Smooth muscle cell (in vitro differentiated cells): Measurements from ENCODE around the gene SH3TC2. TPM values are rescaled to one million over a fixed set of nuclear protein-coding genes. Genes with fewer than 3 reads are reported as not detected.

Experiments
- DNase-seq: peaks from one replicate; lab custom pipeline; 2025; ENCODE audit not compliant: unreplicated experiment; lab: John Stamatoyannopoulos, UW
- H2AFZ ChIP-seq: fragments of 200-600 bp; sonication (generic); 2 replicates; pipeline ENCODE4 v1.6.0; 2016; ENCODE audit warnings: antibody characterized with exemption, low read depth, mild to moderate bottlenecking
- H3F3A ChIP-seq: fragments of 200-600 bp; sonication (generic); 2 replicates; pipeline ENCODE4 v1.6.0; 2017; ENCODE audit warnings: antibody characterized with exemption, low read depth
- H3K27ac ChIP-seq: fragments of 200-600 bp; sonication (generic); 2 replicates; pipeline ENCODE4 v1.5.1; 2016; ENCODE audit warnings: low read depth, mild to moderate bottlenecking
- H3K27me3 ChIP-seq: fragments of 200-600 bp; sonication (generic); 2 replicates; pipeline ENCODE4 v1.6.1; 2016; ENCODE audit warnings: low read depth, mild to moderate bottlenecking
- H3K36me3 ChIP-seq: fragments of 200-600 bp; sonication (generic); 2 replicates; pipeline ENCODE4 v1.5.1; 2016; ENCODE audit warnings: low read depth
- H3K4me1 ChIP-seq: fragments of 200-600 bp; sonication (generic); 2 replicates; pipeline ENCODE4 v1.5.1; 2016; ENCODE audit warnings: low read depth
- H3K4me2 ChIP-seq: fragments of 200-600 bp; sonication (generic); 2 replicates; pipeline ENCODE4 v1.6.0; 2016; ENCODE audit warnings: mild to moderate bottlenecking
- H3K4me3 ChIP-seq: fragments of 200-600 bp; sonication (generic); 2 replicates; pipeline ENCODE4 v1.5.1; 2016; ENCODE audit warnings: mild to moderate bottlenecking
- H3K79me2 ChIP-seq: fragments of 200-600 bp; sonication (generic); 2 replicates; pipeline ENCODE4 v1.6.0; 2016; ENCODE audit warnings: low read depth, mild to moderate bottlenecking
- H3K9ac ChIP-seq: fragments of 200-600 bp; sonication (generic); 2 replicates; pipeline ENCODE4 v1.6.0; 2016; ENCODE audit warnings: low read depth
- H3K9me3 ChIP-seq: fragments of 200-600 bp; sonication (generic); replicated peaks from 2 replicates; pipeline ENCODE4 v1.5.1; 2016; ENCODE audit warnings: low read depth
- H4K20me1 ChIP-seq: fragments of 200-600 bp; sonication (generic); 2 replicates; pipeline ENCODE4 v1.6.0; 2016; ENCODE audit warnings: low read depth
- WGBS: methylation state at CpG from one replicate; pipeline ENCODE4 v1.1.7; 2016; ENCODE audit warnings: low lambda C conversion rate; 5-methylcytosine and 5-hydroxymethylcytosine counted together
- polyA plus RNA-seq: library from polyadenylated mRNA; unstranded; fragments of >200 nt; fragmentation: Nextera tagmentation; extraction: Ambion mirVana; gene quantifications from 2 replicates; pipeline ENCODE4 v1.2.1, GENCODE V29; 2016
- total RNA-seq: library from RNA; depleted of rRNA; stranded (reverse); fragments of >200 nt; gene quantifications from 2 replicates; pipeline ENCODE4 v1.2.3, GENCODE V29; 2014
- TF ChIP-seq, protein P1 (sequence below): fragments of 200-600 bp; sonication (generic); IDR thresholded peaks from 2 replicates; pipeline ENCODE4 v1.5.1; 2017; ENCODE audit warnings: borderline replicate concordance, mild to moderate bottlenecking, antibody characterized with exemption; ENCODE audit not compliant: insufficient read depth, poor library complexity, severe bottlenecking

The SH3TC2 gene
- total and polyA plus RNA-seq, 2 experiments from 2014 or later, result 0.31 to 0.46 TPM

DNA sequence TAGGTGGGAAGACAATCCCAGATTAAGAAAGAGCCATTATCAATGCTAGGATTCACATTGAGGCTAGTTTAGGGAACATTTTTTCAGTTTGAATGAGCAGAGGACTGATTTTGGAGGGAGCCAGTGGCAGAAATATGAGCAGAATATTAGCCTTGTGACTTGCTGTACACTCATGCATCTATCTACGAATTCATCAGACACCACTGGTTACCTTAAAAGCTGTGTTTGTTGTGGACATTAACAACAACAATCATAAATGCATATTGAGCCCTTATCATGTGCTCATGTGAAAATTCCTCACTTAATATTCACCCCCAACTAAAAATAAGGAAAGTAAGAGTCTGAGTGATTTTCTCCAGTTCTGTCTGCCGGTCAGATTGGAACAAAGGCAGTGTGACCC is 9.9 kb upstream of the SH3TC2 start:
- Histone ChIP-seq H3K79me2 (no peaks in the 10 kb centered on the region), H3K36me3 (no peaks in the 10 kb centered on the region), H4K20me1 (no peaks in the 10 kb centered on the region), H3K27me3 (no peaks in the 10 kb centered on the region), H3K4me2 (no peak overlapping the region), H3K4me3 (no peak overlapping the region), H3K27ac (peak overlapping the region; percentile 11), H3F3A (no peaks in the 10 kb centered on the region), H3K9ac (no peak overlapping the region), H3K4me1 (no peaks in the 10 kb centered on the region), H3K9me3 (no peaks in the 10 kb centered on the region), H2AFZ (no peak overlapping the region)
- WGBS, result 88% methylated on average over 2 of the region's 2 CpGs
- no peak for DNase-seq
- TF ChIP-seq, protein P1, sequence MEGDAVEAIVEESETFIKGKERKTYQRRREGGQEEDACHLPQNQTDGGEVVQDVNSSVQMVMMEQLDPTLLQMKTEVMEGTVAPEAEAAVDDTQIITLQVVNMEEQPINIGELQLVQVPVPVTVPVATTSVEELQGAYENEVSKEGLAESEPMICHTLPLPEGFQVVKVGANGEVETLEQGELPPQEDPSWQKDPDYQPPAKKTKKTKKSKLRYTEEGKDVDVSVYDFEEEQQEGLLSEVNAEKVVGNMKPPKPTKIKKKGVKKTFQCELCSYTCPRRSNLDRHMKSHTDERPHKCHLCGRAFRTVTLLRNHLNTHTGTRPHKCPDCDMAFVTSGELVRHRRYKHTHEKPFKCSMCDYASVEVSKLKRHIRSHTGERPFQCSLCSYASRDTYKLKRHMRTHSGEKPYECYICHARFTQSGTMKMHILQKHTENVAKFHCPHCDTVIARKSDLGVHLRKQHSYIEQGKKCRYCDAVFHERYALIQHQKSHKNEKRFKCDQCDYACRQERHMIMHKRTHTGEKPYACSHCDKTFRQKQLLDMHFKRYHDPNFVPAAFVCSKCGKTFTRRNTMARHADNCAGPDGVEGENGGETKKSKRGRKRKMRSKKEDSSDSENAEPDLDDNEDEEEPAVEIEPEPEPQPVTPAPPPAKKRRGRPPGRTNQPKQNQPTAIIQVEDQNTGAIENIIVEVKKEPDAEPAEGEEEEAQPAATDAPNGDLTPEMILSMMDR, result no peak

DNA sequence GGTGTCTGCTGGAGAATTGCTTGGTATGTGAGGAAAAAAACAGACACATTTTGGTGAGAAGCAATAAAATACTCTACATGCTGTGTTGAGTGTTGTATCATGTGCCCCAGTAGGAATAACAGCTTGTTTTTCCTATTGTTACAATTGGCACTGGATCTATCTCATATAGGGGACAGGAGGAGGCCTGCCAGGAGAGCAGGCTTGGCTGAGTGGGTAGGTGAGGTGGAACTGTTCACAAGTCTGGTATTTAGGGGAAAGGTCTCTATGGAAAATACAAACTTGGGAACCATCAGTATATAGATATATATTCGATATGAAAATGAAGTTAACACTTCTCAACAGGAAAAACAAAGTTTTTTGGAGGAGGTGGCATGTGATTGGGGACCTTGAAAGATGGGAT is 9.5 kb upstream of the SH3TC2 start:
- Histone ChIP-seq H3K9ac (no peak overlapping the region), H3K79me2 (no peaks in the 10 kb centered on the region), H2AFZ (no peak overlapping the region), H3K4me2 (no peak overlapping the region), H3K4me1 (no peaks in the 10 kb centered on the region), H3K4me3 (no peak overlapping the region), H3K27ac (no peak overlapping the region), H3F3A (no peaks in the 10 kb centered on the region), H3K9me3 (no peaks in the 10 kb centered on the region), H3K36me3 (no peaks in the 10 kb centered on the region), H3K27me3 (no peaks in the 10 kb centered on the region), H4K20me1 (no peaks in the 10 kb centered on the region)
- 94% methylated on average over 1 of the region's 1 CpG for WGBS
- TF ChIP-seq, protein P1, result no peak
- DNase-seq, result no peak

DNA sequence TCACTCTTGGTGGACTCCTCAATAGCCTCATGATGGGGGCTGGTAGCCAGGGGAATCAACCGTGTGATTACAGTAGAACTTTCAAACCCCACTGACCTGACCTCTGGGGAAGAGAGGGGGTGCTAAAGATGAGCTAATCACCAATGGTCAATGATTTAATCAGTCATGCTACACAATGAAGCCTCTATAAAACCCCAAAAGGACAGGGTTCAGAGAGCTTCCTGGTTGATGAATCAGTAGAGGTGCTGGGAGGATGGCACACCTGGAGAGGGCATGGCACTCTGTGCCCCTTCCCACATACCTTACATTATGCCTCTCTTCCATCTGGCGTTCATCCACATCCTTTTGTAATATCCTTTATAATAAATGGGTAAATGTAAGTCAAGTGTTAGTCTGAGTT is 8.9 kb upstream of the SH3TC2 start:
- Histone ChIP-seq H3K4me3 (no peak overlapping the region), H2AFZ (no peak overlapping the region), H3K9ac (no peak overlapping the region), H3F3A (no peaks in the 10 kb centered on the region), H3K27me3 (no peaks in the 10 kb centered on the region), H3K79me2 (no peaks in the 10 kb centered on the region), H3K9me3 (no peaks in the 10 kb centered on the region), H3K27ac (no peak overlapping the region), H3K4me1 (no peaks in the 10 kb centered on the region), H3K4me2 (no peak overlapping the region), H4K20me1 (no peaks in the 10 kb centered on the region), H3K36me3 (no peaks in the 10 kb centered on the region)
- 72% methylated on average over 2 of the region's 2 CpGs for WGBS
- TF ChIP-seq, protein P1, result no peak
- DNase-seq, result no peak

DNA sequence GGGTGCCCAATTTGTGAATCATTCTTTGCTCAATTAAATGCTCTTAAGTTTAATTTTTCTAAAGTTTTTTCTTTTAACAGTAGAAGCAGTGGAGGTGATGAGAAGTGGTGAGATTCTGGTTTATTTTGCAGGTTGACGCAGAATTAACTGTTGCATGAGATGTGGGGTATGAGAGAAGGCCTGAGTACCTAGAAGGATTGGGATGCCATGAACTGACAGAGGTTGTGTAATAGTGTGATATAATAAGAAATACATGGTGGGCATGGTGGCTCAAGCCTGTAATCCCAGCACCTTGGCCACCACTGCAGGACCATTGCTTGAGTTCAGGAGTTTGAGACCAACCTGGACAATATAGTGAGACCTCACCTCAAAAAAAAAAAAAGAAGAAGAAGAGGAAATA is 8.4 kb upstream of the SH3TC2 start:
- H3K79me2 ChIP-seq, result no peaks in the 10 kb centered on the region
- no peak overlapping the region for H2AFZ ChIP-seq
- no peak overlapping the region for H3K9ac ChIP-seq
- H3K4me1 ChIP-seq, result no peaks in the 10 kb centered on the region
- H4K20me1 ChIP-seq, result no peaks in the 10 kb centered on the region
- H3K27me3 ChIP-seq, result no peaks in the 10 kb centered on the region
- no peaks in the 10 kb centered on the region for H3F3A ChIP-seq
- 100% methylated on average over 1 of the region's 1 CpG for WGBS
- no peak overlapping the region for H3K27ac ChIP-seq
- no peak overlapping the region for H3K4me2 ChIP-seq
- H3K9me3 ChIP-seq, result no peaks in the 10 kb centered on the region
- TF ChIP-seq, protein P1, result no peak
- DNase-seq, result no peak
- H3K4me3 ChIP-seq, result no peak overlapping the region
- H3K36me3 ChIP-seq, result no peaks in the 10 kb centered on the region
